Naive thymus-derived CD4-positive, alpha-beta T cell (primary cell): ENCODE results near the gene SHF. TPM values are rescaled to one million over a fixed set of nuclear protein-coding genes. Genes with fewer than 3 reads are reported as not detected.

Source experiments
- ATAC-seq: fragments of 150-1000 bp; cut with Tn5 transposase; 2 replicates; pipeline ENCODE4 v1.10.0; 2021; ENCODE audit warnings: mild to moderate bottlenecking, moderate library complexity
- CTCF ChIA-PET: fragments of 350-600 bp; sonication (Branson Sonifier 250); formaldehyde crosslinking; loops from one replicate; lab custom pipeline; 2021; ENCODE audit warnings: antibody characterized with exemption; lab: Charles Lee
- POLR2A ChIA-PET: fragments of 350-600 bp; sonication (Branson Sonifier 250); formaldehyde crosslinking; loops from one replicate; lab custom pipeline; 2021; ENCODE audit warnings: antibody characterized with exemption, inconsistent platforms; lab: Charles Lee
- DNase-seq, 9 donors: peaks; one replicate each; pipeline versions ENCODE4 v3.0.0 to v3.0.0-alpha.2; 2020 to 2022; ENCODE audit warnings: mixed read lengths in 1 of 9
- H3K27ac ChIP-seq: one replicate; pipeline ENCODE4 v1.7.0; 2013; ENCODE audit warnings: mild to moderate bottlenecking, low read depth, low read length, moderate library complexity
- H3K27me3 ChIP-seq, 2 donors: one replicate each; pipeline ENCODE4 v1.7.0; 2013; ENCODE audit warnings: low read length in 2 of 2, mild to moderate bottlenecking in 2 of 2, moderate library complexity in 2 of 2; ENCODE audit not compliant: control insufficient read depth in 2 of 2, insufficient read depth in 2 of 2
- H3K36me3 ChIP-seq, 3 experiments: 1 replicate in 2 of 3; 2 replicates in 1 of 3; pipeline ENCODE4 v1.7.0; 2013; ENCODE audit warnings: low read length in 3 of 3, mild to moderate bottlenecking in 3 of 3, moderate library complexity in 1 of 3; ENCODE audit not compliant: insufficient read depth in 3 of 3, control insufficient read depth in 2 of 3
- H3K4me1 ChIP-seq, 2 donors: one replicate each; pipeline ENCODE4 v1.7.0; 2013; ENCODE audit warnings: low read length in 2 of 2, mild to moderate bottlenecking in 2 of 2, moderate library complexity in 1 of 2; ENCODE audit not compliant: control insufficient read depth in 2 of 2, insufficient read depth in 2 of 2
- H3K4me3 ChIP-seq: 2 replicates; pipeline ENCODE4 v1.7.0; 2013; ENCODE audit warnings: mild to moderate bottlenecking, low read length
- H3K9me3 ChIP-seq, 3 experiments: 1 replicate in 2 of 3; 2 replicates in 1 of 3; pipeline ENCODE4 v1.7.0; 2013; ENCODE audit warnings: low read length in 3 of 3; ENCODE audit not compliant: control insufficient read depth in 2 of 3
- H3K27ac Mint-ChIP-seq, 9 donors: one replicate each; pipeline ENCODE4 v1.8.0; 2020 to 2022; ENCODE audit warnings: mixed read lengths in 9 of 9, mild to moderate bottlenecking in 8 of 9, moderate library complexity in 5 of 9, inconsistent platforms in 2 of 9
- H3K27me3 Mint-ChIP-seq, 5 donors: one replicate each; pipeline ENCODE4 v1.8.0; 2021 to 2022; ENCODE audit warnings: mixed read lengths in 5 of 5, mild to moderate bottlenecking in 1 of 5
- H3K36me3 Mint-ChIP-seq, 5 donors: one replicate each; pipeline ENCODE4 v1.8.0; 2020 to 2022; ENCODE audit warnings: mixed read lengths in 5 of 5, mild to moderate bottlenecking in 3 of 5, inconsistent platforms in 1 of 5
- H3K4me1 Mint-ChIP-seq, 7 donors: one replicate each; pipeline ENCODE4 v1.8.0; 2020 to 2022; ENCODE audit warnings: mixed read lengths in 7 of 7, mild to moderate bottlenecking in 3 of 7, inconsistent platforms in 1 of 7
- H3K4me3 Mint-ChIP-seq, 10 donors: one replicate each; pipeline ENCODE4 v1.8.0; 2020 to 2022; ENCODE audit warnings: mild to moderate bottlenecking in 10 of 10, mixed read lengths in 10 of 10, moderate library complexity in 6 of 10, inconsistent platforms in 2 of 10
- H3K9me3 Mint-ChIP-seq, 11 donors: one replicate each; pipeline ENCODE4 v1.8.0; 2020 to 2022; ENCODE audit warnings: mixed read lengths in 11 of 11, mild to moderate bottlenecking in 4 of 11, inconsistent platforms in 1 of 11, moderate library complexity in 1 of 11
- intact Hi-C, 2 donors: fragments of 100-400 bp; cut with micrococcal nuclease; formaldehyde crosslinking; loops; one replicate each; pipeline ENCODE4 v1.15.1; 2023
- polyA plus RNA-seq, 2 donors: library from polyadenylated mRNA; unstranded; fragments of 300-500 nt; fragmentation: Illumina TruSeq; gene quantifications; one replicate each; pipeline ENCODE4 v1.2.3, GENCODE V29; 2021
- total RNA-seq, 6 experiments: library from RNA in 5 of 6; stranded (reverse) in 5 of 6; gene quantifications; 1 replicate in 5 of 6; 2 replicates in 1 of 6; pipeline ENCODE4 v1.2.3 and lab custom pipeline; 2021 to 2026

The SHF gene
- total and polyA plus RNA-seq, 7 experiments from 2014 or later: 2.5 to 8.7 (median 4.4) TPM

GRCh38 chr15:45197512-45197911, 9.7 kb upstream of the SHF start:
- H3K4me1 Mint-ChIP-seq: peaks cover 0 to 16% (median 8%) of the 10 kb centered on the region in 7 donors
- ChIA-PET POLR2A (interaction anchor here (1.0 to 8.8 kb wide), 6 partner anchors 12 to 44 kb away, joined by 3 to 177 read pairs (median 3); partner anchors contain the start of gene SHF), CTCF (interaction anchor here (0.9 to 1.0 kb wide), 2 partner anchors 11 to 15 kb away, joined by 3 to 4 read pairs; no protein-coding TSS in a partner anchor)
- Histone ChIP-seq H3K4me1 (peaks cover 9 to 10% of the 10 kb centered on the region in 2 donors), H3K36me3 (no peaks in the 10 kb centered on the region), H3K27ac (peak overlapping the region; percentile 90), H3K27me3 (no peaks in the 10 kb centered on the region), H3K9me3 (no peaks in the 10 kb centered on the region), H3K4me3 (no peak overlapping the region)
- H3K27me3 Mint-ChIP-seq: peaks cover 0 to 11% (median 0%) of the 10 kb centered on the region in 5 donors
- H3K36me3 Mint-ChIP-seq: peaks cover 0 to 5% (median 0%) of the 10 kb centered on the region in 5 donors
- DNase-seq (no peak), ATAC-seq (no peak)
- H3K27ac Mint-ChIP-seq: peak overlapping the region in 5 of 9 donors; percentile 45 to 85 (median 72)
- peak overlapping the region in 4 of 10 donors; percentile 76 to 88 (median 78) for H3K4me3 Mint-ChIP-seq
- H3K9me3 Mint-ChIP-seq: peaks cover 0 to 16% (median 0%) of the 10 kb centered on the region in 11 donors
- intact Hi-C loops: loop anchor here (5.0 to 10.0 kb wide), 2 partner anchors 327 to 485 kb away; partner anchors contain the start of genes B2M (in 1 of the 2), PATL2 (in 1 of the 2) and SLC30A4 (in 1 of the 2)

GRCh38 chr15:45187578-45187893, 230 bp downstream of the SHF start:
- H3K4me3 Mint-ChIP-seq: peak overlapping the region in 2 of 10 donors; percentile 84 to 96
- no peaks in the 10 kb centered on the region for H3K36me3 Mint-ChIP-seq
- Histone ChIP-seq H3K27me3 (no peaks in the 10 kb centered on the region), H3K4me3 (no peak overlapping the region), H3K27ac (peak overlapping the region; percentile 60), H3K36me3 (no peaks in the 10 kb centered on the region), H3K4me1 (peaks cover 3 to 5% of the 10 kb centered on the region in 2 donors), H3K9me3 (no peaks in the 10 kb centered on the region)
- peaks cover 0 to 23% (median 0%) of the 10 kb centered on the region in 5 donors for H3K27me3 Mint-ChIP-seq
- peaks cover 0 to 2% (median 0%) of the 10 kb centered on the region in 11 donors for H3K9me3 Mint-ChIP-seq
- ATAC-seq (no peak), DNase-seq (no peak)
- H3K4me1 Mint-ChIP-seq: peaks cover 11 to 27% (median 20%) of the 10 kb centered on the region in 7 donors
- CTCF ChIA-PET: interaction anchor here (0.6 kb wide), 1 partner anchor 17 kb away, joined by 3 read pairs; no protein-coding TSS in a partner anchor
- peak overlapping the region in 1 of 9 donors; percentile 80 for H3K27ac Mint-ChIP-seq
- POLR2A ChIA-PET: interaction anchor here (0.6 to 13.0 kb wide), 4 partner anchors 14 to 760 kb away, joined by 3 to 177 read pairs (median 4); partner anchors contain the start of gene CTDSPL2
- intact Hi-C loops: no loop called here

GRCh38 chr15:45186771-45187577, 792 bp downstream of the SHF start:
- no peak for DNase-seq
- Histone ChIP-seq H3K4me1 (peaks cover 3 to 5% of the 10 kb centered on the region in 2 donors), H3K27me3 (no peaks in the 10 kb centered on the region), H3K4me3 (no peak overlapping the region), H3K27ac (peak overlapping the region; percentile 60), H3K36me3 (no peaks in the 10 kb centered on the region), H3K9me3 (no peaks in the 10 kb centered on the region)
- no peak for ATAC-seq
- Mint-ChIP-seq H3K4me1 (peaks cover 11 to 27% (median 20%) of the 10 kb centered on the region in 7 donors), H3K27me3 (peaks cover 0 to 23% (median 0%) of the 10 kb centered on the region in 5 donors), H3K4me3 (peak overlapping the region; percentile 75 to 96 (median 86)), H3K9me3 (peaks cover 0 to 2% (median 0%) of the 10 kb centered on the region in 11 donors), H3K27ac (peak overlapping the region; percentile 69 to 95 (median 85)), H3K36me3 (no peaks in the 10 kb centered on the region)
- ChIA-PET CTCF (interaction anchor here (0.7 to 0.9 kb wide), 2 partner anchors 11 to 14 kb away, joined by 3 to 4 read pairs; no protein-coding TSS in a partner anchor), POLR2A (interaction anchor here (1.5 to 13.0 kb wide), 3 partner anchors 12 to 19 kb away, joined by 5 to 177 read pairs (median 16); no protein-coding TSS in a partner anchor)
- intact Hi-C loops: no loop called here

GRCh38 chr15:45185903-45186770, 1.6 kb downstream of the SHF start:
- H3K27ac Mint-ChIP-seq: peak overlapping the region in 8 of 9 donors; percentile 74 to 95 (median 86)
- H3K4me1 Mint-ChIP-seq: peaks cover 14 to 27% (median 20%) of the 10 kb centered on the region in 7 donors
- CTCF ChIA-PET: interaction anchor here (0.7 to 1.4 kb wide), 4 partner anchors 12 to 20 kb away, joined by 3 to 4 read pairs (median 3); no protein-coding TSS in a partner anchor
- Histone ChIP-seq H3K4me3 (no peak overlapping the region), H3K9me3 (no peaks in the 10 kb centered on the region), H3K27ac (no peak overlapping the region), H3K36me3 (no peaks in the 10 kb centered on the region), H3K27me3 (no peaks in the 10 kb centered on the region), H3K4me1 (peaks cover 3 to 5% of the 10 kb centered on the region in 2 donors)
- no peak for ATAC-seq
- H3K4me3 Mint-ChIP-seq: peak overlapping the region; percentile 75 to 96 (median 86)
- peaks cover 0 to 2% (median 0%) of the 10 kb centered on the region in 11 donors for H3K9me3 Mint-ChIP-seq
- POLR2A ChIA-PET: interaction anchor here (1.5 to 13.0 kb wide), 3 partner anchors 11 to 18 kb away, joined by 5 to 177 read pairs (median 16); no protein-coding TSS in a partner anchor
- intact Hi-C loops: no loop called here
- H3K36me3 Mint-ChIP-seq: no peaks in the 10 kb centered on the region
- DNase-seq: no peak
- peaks cover 0 to 19% (median 0%) of the 10 kb centered on the region in 5 donors for H3K27me3 Mint-ChIP-seq

- Mint-ChIP-seq H3K4me3 (peak overlapping the region in 8 of 10 donors; percentile 71 to 96 (median 85)), H3K36me3 (no peaks in the 10 kb centered on the region), H3K9me3 (peaks cover 0 to 2% (median 0%) of the 10 kb centered on the region in 11 donors), H3K27me3 (peaks cover 0 to 16% (median 0%) of the 10 kb centered on the region in 5 donors), H3K4me1 (peaks cover 15 to 32% (median 25%) of the 10 kb centered on the region in 7 donors), H3K27ac (peak overlapping the region in 7 of 9 donors; percentile 69 to 90 (median 86))
- DNase-seq: no peak
- Histone ChIP-seq H3K4me1 (peaks cover 3 to 10% of the 10 kb centered on the region in 2 donors), H3K27me3 (no peaks in the 10 kb centered on the region), H3K27ac (no peak overlapping the region), H3K36me3 (no peaks in the 10 kb centered on the region), H3K4me3 (no peak overlapping the region), H3K9me3 (no peaks in the 10 kb centered on the region)
- intact Hi-C loops: no loop called here
- POLR2A ChIA-PET: interaction anchor here (1.5 to 13.0 kb wide), 3 partner anchors 10 to 17 kb away, joined by 5 to 177 read pairs (median 16); no protein-coding TSS in a partner anchor
- CTCF ChIA-PET: interaction anchor here (1.1 to 1.4 kb wide), 2 partner anchors 17 to 20 kb away, joined by 3 read pairs; no protein-coding TSS in a partner anchor
- ATAC-seq: no peak
These were observed 2.5 kb downstream of the SHF start for GRCh38 chr15:45185069-45185779.
